ENCODE data around the gene BTBD7.
A peak's percentile ranks its signal among the peaks of the same experiment; 100 is the strongest.

Gene BTBD7

DNA sequence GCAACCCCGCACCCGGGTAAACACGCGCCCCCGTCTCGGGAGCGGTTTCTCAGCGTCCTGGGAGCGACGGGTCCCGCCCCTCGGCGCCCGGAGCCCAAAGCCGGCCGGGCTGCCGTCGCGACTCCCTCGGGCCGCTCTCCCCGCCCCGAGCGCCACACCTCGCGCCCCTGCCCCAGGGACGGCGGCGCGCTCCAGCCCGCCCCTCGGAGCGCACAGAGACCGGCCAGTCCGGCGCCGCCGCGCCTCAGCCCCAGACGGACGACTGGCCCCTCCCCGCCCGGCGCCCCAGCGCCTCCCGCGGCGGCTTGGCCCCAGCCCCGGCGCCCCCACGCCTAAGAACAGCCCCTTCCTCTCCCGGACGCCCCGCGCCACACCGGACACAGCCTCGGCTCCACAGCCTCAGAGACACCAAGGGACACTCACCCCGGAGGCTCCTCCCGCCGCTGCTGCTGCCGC is 411 bp downstream of the BTBD7 start:
- Histone ChIP-seq H3K36me3 (ENCODE audit: insufficient read depth, low read length) (peaks cover 8% of the 10 kb centered on the region; the same call in 1 of the 2 replicates), H3K27ac (peak overlapping the region; percentile 78), H3K9me3 (ENCODE audit: low read depth, low read length) (no peaks in the 10 kb centered on the region), H3K9ac (ENCODE audit: insufficient read length) (peak overlapping the region; percentile 93), H3K4me3 (peak overlapping the region; percentile 99)
- TF ChIP-seq EZH2 (IDR thresholded peaks at IDR 0.05) (no peak), FOXP2 (optimal IDR thresholded peaks at IDR 0.05; ENCODE audit: control extremely low read depth, extremely low read length, insufficient read depth) (no peak), POLR2AphosphoS5 (IDR thresholded peaks at IDR 0.05; ENCODE audit: borderline replicate concordance, low read depth, low read length) (no peak)
- no peak for DNase-seq (ENCODE audit: low read depth, low spot score)

- Histone ChIP-seq H3K36me3 (ENCODE audit: insufficient read depth, low read length) (peaks cover 8% of the 10 kb centered on the region; the same call in 1 of the 2 replicates), H3K27ac (0 out of 2 replicates have a peak overlapping the region, but pooled peaks have one; percentile 26), H3K9ac (ENCODE audit: insufficient read length) (peak overlapping the region; percentile 93), H3K9me3 (ENCODE audit: low read depth, low read length) (no peaks in the 10 kb centered on the region), H3K4me3 (peak overlapping the region; percentile 99)
- no peak for TF ChIP-seq FOXP2 (optimal IDR thresholded peaks at IDR 0.05; ENCODE audit: control extremely low read depth, extremely low read length, insufficient read depth)
- no peak for TF ChIP-seq POLR2AphosphoS5 (IDR thresholded peaks at IDR 0.05; ENCODE audit: borderline replicate concordance, low read depth, low read length)
- no peak for TF ChIP-seq EZH2 (IDR thresholded peaks at IDR 0.05)
- no peak for DNase-seq (ENCODE audit: low read depth, low spot score)
Measured at GRCh38 chr14:93331728-93332396, 974 bp downstream of the BTBD7 start.

DNA sequence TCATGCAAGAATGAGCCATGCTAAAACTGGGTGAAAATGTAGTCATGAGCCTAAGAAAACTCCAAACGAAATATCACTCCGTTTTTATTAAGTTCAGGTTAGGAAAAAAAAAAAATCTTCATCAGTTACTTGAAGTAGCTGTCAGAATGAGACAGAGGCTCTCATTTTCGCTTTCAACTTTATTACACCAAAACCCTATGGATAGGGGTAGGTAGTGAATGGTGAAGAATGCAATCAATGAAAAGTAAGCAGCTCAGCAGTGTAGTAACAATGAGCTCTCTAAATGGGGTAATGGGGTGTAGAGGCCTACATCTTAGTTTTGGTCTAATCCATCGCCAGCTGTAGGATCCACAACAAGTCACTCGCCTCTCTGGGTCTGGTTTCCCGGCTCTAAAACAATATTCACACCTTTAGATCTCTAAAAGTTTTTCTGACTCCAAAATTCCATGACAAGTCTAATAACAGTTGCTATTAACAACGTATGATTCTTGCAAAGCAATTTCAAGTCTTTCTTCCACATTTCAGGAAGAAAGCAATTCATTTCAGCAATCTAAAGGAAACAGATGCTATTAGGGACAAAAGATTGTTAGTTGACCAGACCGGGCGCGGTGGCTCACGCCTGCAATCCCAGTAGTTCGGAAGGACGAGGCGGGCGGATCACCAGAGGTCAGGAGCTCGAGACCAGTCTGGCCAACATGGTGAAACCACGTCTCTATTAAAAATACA is 1.7 kb downstream of the BTBD7 start:
- no peak for DNase-seq (ENCODE audit: low read depth, low spot score)
- no peak for TF ChIP-seq EZH2 (IDR thresholded peaks at IDR 0.05)
- TF ChIP-seq POLR2AphosphoS5 (IDR thresholded peaks at IDR 0.05; ENCODE audit: borderline replicate concordance, low read depth, low read length), result no peak
- no peak for TF ChIP-seq FOXP2 (optimal IDR thresholded peaks at IDR 0.05; ENCODE audit: control extremely low read depth, extremely low read length, insufficient read depth)
- peaks cover 8% of the 10 kb centered on the region; the same call in 1 of the 2 replicates for H3K36me3 ChIP-seq (ENCODE audit: insufficient read depth, low read length)
- H3K4me3 ChIP-seq, result peak overlapping the region; percentile 99
- no peaks in the 10 kb centered on the region for H3K9me3 ChIP-seq (ENCODE audit: low read depth, low read length)
- no peak overlapping the region; the same call in 1 of the 2 replicates for H3K27ac ChIP-seq
- peak overlapping the region; percentile 93 for H3K9ac ChIP-seq (ENCODE audit: insufficient read length)

DNA sequence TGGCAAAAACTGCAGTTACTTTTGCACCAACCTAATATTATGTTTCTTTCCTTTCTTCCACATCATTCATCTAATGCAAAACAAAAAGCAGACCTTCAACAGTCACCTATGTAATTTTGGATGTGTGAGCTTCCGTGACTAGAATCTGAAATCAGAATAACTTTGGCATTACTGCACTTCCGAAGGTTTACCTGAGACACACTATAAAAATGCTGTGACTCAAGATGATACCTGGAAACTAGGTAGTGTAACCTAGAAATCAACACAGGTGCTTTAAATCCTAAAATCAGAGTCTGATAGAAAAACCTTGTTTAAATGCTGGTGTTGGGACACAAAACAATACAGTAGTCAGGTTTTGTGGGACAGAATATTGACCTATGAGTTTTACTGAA is 2.2 kb downstream of the BTBD7 start:
- no peak overlapping the region; the same call in 1 of the 2 replicates for H3K27ac ChIP-seq
- peaks cover 8% of the 10 kb centered on the region; the same call in 1 of the 2 replicates for H3K36me3 ChIP-seq (ENCODE audit: insufficient read depth, low read length)
- no peaks in the 10 kb centered on the region for H3K9me3 ChIP-seq (ENCODE audit: low read depth, low read length)
- peak overlapping the region; percentile 93 for H3K9ac ChIP-seq (ENCODE audit: insufficient read length)
- DNase-seq (ENCODE audit: low read depth, low spot score), result no peak
- peak overlapping the region; percentile 99; the same call in 1 of the 2 replicates for H3K4me3 ChIP-seq
- no peak for TF ChIP-seq POLR2AphosphoS5 (IDR thresholded peaks at IDR 0.05; ENCODE audit: borderline replicate concordance, low read depth, low read length)
- TF ChIP-seq FOXP2 (optimal IDR thresholded peaks at IDR 0.05; ENCODE audit: control extremely low read depth, extremely low read length, insufficient read depth), result no peak
- no peak for TF ChIP-seq EZH2 (IDR thresholded peaks at IDR 0.05)

- no peaks in the 10 kb centered on the region for H3K9me3 ChIP-seq (ENCODE audit: low read depth, low read length)
- no peak for DNase-seq (ENCODE audit: low read depth, low spot score)
- TF ChIP-seq FOXP2 (optimal IDR thresholded peaks at IDR 0.05; ENCODE audit: control extremely low read depth, extremely low read length, insufficient read depth) (no peak), POLR2AphosphoS5 (IDR thresholded peaks at IDR 0.05; ENCODE audit: borderline replicate concordance, low read depth, low read length) (no peak), EZH2 (IDR thresholded peaks at IDR 0.05) (no peak)
- H3K36me3 ChIP-seq (ENCODE audit: insufficient read depth, low read length), result peaks cover 8% of the 10 kb centered on the region; the same call in 1 of the 2 replicates
- no peak overlapping the region for H3K27ac ChIP-seq
- peak overlapping the region; percentile 12; the same call in 1 of the 2 replicates for H3K4me3 ChIP-seq
- H3K9ac ChIP-seq (ENCODE audit: insufficient read length), result peak overlapping the region; percentile 93
Measured at GRCh38 chr14:93329965-93330608, 2.7 kb downstream of the BTBD7 start.

- H3K27ac ChIP-seq, result no peak overlapping the region
- TF ChIP-seq POLR2AphosphoS5 (IDR thresholded peaks at IDR 0.05; ENCODE audit: borderline replicate concordance, low read depth, low read length), result no peak
- TF ChIP-seq EZH2 (IDR thresholded peaks at IDR 0.05), result no peak
- no peak for TF ChIP-seq FOXP2 (optimal IDR thresholded peaks at IDR 0.05; ENCODE audit: control extremely low read depth, extremely low read length, insufficient read depth)
- H3K9ac ChIP-seq (ENCODE audit: insufficient read length), result no peak overlapping the region
Measured at GRCh38 chr14:93328546-93328945, 4.3 kb downstream of the BTBD7 start.

GRCh38 chr14:93326196-93326595 is 6.6 kb downstream of the BTBD7 start:
- Histone ChIP-seq H3K36me3 (ENCODE audit: insufficient read depth, low read length) (peaks cover 18% of the 10 kb centered on the region; the same call in 1 of the 2 replicates), H3K27ac (no peak overlapping the region), H3K9me3 (ENCODE audit: low read depth, low read length) (no peaks in the 10 kb centered on the region), H3K4me3 (no peak overlapping the region), H3K9ac (ENCODE audit: insufficient read length) (no peak overlapping the region)
- DNase-seq (ENCODE audit: low read depth, low spot score), result no peak
- no peak for TF ChIP-seq EZH2 (IDR thresholded peaks at IDR 0.05)
- TF ChIP-seq FOXP2 (optimal IDR thresholded peaks at IDR 0.05; ENCODE audit: control extremely low read depth, extremely low read length, insufficient read depth), result no peak
- no peak for TF ChIP-seq POLR2AphosphoS5 (IDR thresholded peaks at IDR 0.05; ENCODE audit: borderline replicate concordance, low read depth, low read length)

More at GRCh38 chr14:93328546-93328945, 4.3 kb downstream of the BTBD7 start:
- Histone ChIP-seq H3K36me3 (ENCODE audit: insufficient read depth, low read length) (peaks cover 8% of the 10 kb centered on the region; the same call in 1 of the 2 replicates), H3K4me3 (no peak overlapping the region), H3K9me3 (ENCODE audit: low read depth, low read length) (no peaks in the 10 kb centered on the region)
- DNase-seq (ENCODE audit: low read depth, low spot score), result no peak

Data from SK-N-MC (cell line).